ENCODE data around the gene PROSER2. TPM values are rescaled to one million over a fixed set of nuclear protein-coding genes. Genes with fewer than 3 reads are reported as not detected.

The PROSER2 gene
- total RNA-seq, 1 experiment from 2014 or later: 10.6 TPM

GRCh38 chr10:11794566-11794965 lies 28.6 kb upstream of the PROSER2 start:
- no peaks in the 10 kb centered on the region for H3K9me3 ChIP-seq (ENCODE audit: control insufficient read depth, low read depth, low read length)
- no peak overlapping the region for H3K14ac ChIP-seq (ENCODE audit: insufficient read depth, low read length)
- Mint-ChIP-seq H3K4me1 (peaks cover 22 to 23% of the 10 kb centered on the region in 2 experiments), H3K9me3 (peaks cover 21 to 30% of the 10 kb centered on the region in 2 experiments), H3K27ac (no peak overlapping the region), H3K36me3 (ENCODE audit: insufficient read depth in 1 of 3, low read depth in 3 of 3) (peaks cover 2 to 28% (median 14%) of the 10 kb centered on the region in 3 experiments; a peak in 6 of 7 replicates), H3K4me3 (no peak overlapping the region), H3K27me3 (ENCODE audit: low read depth) (peaks cover 10% of the 10 kb centered on the region)
- no peaks in the 10 kb centered on the region for H3K23me2 ChIP-seq (ENCODE audit: insufficient read length, low read depth, low read length, poor library complexity, severe bottlenecking)
- H3K27ac ChIP-seq (ENCODE audit: insufficient read length, low read depth, low read length): no peak overlapping the region
- no peak overlapping the region for H3T11ph ChIP-seq (ENCODE audit: low read length)
- no CpG with 5 or more reads among the region's 5 CpGs for WGBS (ENCODE audit: extremely low coverage, insufficient read length, low lambda C conversion rate)
- no peak overlapping the region for H3K56ac ChIP-seq (ENCODE audit: insufficient read length, low read depth, low read length)
- H2AFZ ChIP-seq (ENCODE audit: low read length): no peak overlapping the region
- H3K9ac ChIP-seq (ENCODE audit: extremely low read depth, insufficient read length, low read length): no peak overlapping the region
- H2BK15ac ChIP-seq (ENCODE audit: low read depth, low read length): no peak overlapping the region
- H3K18ac ChIP-seq (ENCODE audit: insufficient read length, low read depth, low read length): no peak overlapping the region
- no peak overlapping the region for H4K5ac ChIP-seq (ENCODE audit: insufficient read length, low read depth, low read length)
- no peaks in the 10 kb centered on the region for H3K27me3 ChIP-seq (ENCODE audit: insufficient read depth, low read length)
- TF ChIP-seq, protein P1, sequence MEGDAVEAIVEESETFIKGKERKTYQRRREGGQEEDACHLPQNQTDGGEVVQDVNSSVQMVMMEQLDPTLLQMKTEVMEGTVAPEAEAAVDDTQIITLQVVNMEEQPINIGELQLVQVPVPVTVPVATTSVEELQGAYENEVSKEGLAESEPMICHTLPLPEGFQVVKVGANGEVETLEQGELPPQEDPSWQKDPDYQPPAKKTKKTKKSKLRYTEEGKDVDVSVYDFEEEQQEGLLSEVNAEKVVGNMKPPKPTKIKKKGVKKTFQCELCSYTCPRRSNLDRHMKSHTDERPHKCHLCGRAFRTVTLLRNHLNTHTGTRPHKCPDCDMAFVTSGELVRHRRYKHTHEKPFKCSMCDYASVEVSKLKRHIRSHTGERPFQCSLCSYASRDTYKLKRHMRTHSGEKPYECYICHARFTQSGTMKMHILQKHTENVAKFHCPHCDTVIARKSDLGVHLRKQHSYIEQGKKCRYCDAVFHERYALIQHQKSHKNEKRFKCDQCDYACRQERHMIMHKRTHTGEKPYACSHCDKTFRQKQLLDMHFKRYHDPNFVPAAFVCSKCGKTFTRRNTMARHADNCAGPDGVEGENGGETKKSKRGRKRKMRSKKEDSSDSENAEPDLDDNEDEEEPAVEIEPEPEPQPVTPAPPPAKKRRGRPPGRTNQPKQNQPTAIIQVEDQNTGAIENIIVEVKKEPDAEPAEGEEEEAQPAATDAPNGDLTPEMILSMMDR (conservative IDR thresholded peaks at IDR 0.05): no peak
- H4K8ac ChIP-seq (replicated peaks; ENCODE audit: insufficient read length, low read depth, low read length): no peak overlapping the region
- no peak overlapping the region for H3K23ac ChIP-seq (ENCODE audit: insufficient read length, low read depth, low read length)
- no peak overlapping the region for H2BK5ac ChIP-seq (ENCODE audit: insufficient read length, low read length)
- DNase-seq: no peak
- H2BK12ac ChIP-seq (ENCODE audit: insufficient read length, low read depth, low read length): no peak overlapping the region
- no peak overlapping the region for H2BK20ac ChIP-seq (ENCODE audit: low read depth, low read length, poor library complexity, severe bottlenecking)
- no peak overlapping the region for H4K91ac ChIP-seq (ENCODE audit: insufficient read length, low read depth, low read length)
- H3K79me2 ChIP-seq (ENCODE audit: insufficient read depth, low read length): no peaks in the 10 kb centered on the region
- H3K4ac ChIP-seq (ENCODE audit: low read depth, low read length): no peak overlapping the region
- no peaks in the 10 kb centered on the region for H3K79me1 ChIP-seq (ENCODE audit: insufficient read depth, low read depth, low read length, poor library complexity, severe bottlenecking)
- no peaks in the 10 kb centered on the region; the same call in 1 of the 2 replicates for H3K4me1 ChIP-seq (ENCODE audit: insufficient read depth, low read length)
- no peak overlapping the region for H3K4me2 ChIP-seq (ENCODE audit: insufficient read depth, insufficient read length, low read length)
- H2AK5ac ChIP-seq (ENCODE audit: insufficient read length, low read length): no peak overlapping the region
- H4K20me1 ChIP-seq (ENCODE audit: control insufficient read depth, insufficient read depth, insufficient read length): no peaks in the 10 kb centered on the region
- H2BK120ac ChIP-seq (ENCODE audit: low read depth, low read length, poor library complexity, severe bottlenecking): no peak overlapping the region
